ENCODE data around the gene SLC5A3. TPM values are rescaled to one million over a fixed set of nuclear protein-coding genes. Genes with fewer than 3 reads are reported as not detected.

SLC5A3 gene
- total and polyA plus RNA-seq, 12 donors = 0.58 to 7.4 (median 2.7) TPM

DNA sequence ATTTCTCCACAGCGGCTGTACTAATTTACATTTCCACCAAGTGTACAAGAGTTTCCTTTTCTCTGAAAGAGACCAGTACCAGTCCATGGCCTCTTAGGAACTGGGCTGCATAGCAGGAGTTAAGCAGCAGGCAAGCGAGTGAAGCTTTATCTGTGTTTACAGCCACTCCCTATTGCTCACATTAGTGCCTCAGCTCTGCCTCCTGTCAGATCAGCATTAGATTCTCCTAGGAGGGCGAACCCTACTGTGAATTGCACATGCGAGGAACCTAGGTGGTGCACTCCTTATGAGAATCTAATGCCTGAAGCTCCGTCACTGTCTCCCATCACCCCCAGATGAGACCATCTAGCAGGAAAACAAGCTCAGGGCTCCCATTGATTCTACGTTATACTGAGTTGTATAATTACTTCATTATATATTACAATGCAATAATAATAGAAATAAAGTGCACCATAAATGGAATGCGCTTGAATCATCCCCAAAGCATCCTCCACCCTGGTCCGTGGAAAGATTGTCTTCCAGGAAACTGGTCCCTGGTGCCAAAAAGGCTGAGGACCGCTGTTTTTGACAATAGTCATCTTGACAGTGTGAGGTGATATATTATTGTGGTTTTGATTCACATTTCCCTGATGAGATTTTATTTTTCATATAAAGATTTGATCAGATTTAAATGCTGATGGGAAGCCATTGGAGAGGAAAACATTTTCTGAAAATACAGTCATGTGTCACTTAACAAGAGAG, 45.5 kb upstream of the SLC5A3 start:
- no peak overlapping the region for H3K4me3 ChIP-seq
- WGBS, 2 donors = 63 to 66% methylated on average over 9 of the region's 9 CpGs
- no peak overlapping the region for H3K27ac ChIP-seq
- TF ChIP-seq, protein P1, sequence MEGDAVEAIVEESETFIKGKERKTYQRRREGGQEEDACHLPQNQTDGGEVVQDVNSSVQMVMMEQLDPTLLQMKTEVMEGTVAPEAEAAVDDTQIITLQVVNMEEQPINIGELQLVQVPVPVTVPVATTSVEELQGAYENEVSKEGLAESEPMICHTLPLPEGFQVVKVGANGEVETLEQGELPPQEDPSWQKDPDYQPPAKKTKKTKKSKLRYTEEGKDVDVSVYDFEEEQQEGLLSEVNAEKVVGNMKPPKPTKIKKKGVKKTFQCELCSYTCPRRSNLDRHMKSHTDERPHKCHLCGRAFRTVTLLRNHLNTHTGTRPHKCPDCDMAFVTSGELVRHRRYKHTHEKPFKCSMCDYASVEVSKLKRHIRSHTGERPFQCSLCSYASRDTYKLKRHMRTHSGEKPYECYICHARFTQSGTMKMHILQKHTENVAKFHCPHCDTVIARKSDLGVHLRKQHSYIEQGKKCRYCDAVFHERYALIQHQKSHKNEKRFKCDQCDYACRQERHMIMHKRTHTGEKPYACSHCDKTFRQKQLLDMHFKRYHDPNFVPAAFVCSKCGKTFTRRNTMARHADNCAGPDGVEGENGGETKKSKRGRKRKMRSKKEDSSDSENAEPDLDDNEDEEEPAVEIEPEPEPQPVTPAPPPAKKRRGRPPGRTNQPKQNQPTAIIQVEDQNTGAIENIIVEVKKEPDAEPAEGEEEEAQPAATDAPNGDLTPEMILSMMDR (IDR thresholded peaks at IDR 0.05) = no peak
- peaks cover 0 to 11% (median 0%) of the 10 kb centered on the region in 11 donors for H3K9me3 ChIP-seq
- H3K36me3 ChIP-seq = no peaks in the 10 kb centered on the region
- intact Hi-C loops (cut with DNase I) = loop anchor here in 1 of 10 donors (10.0 kb wide), 1 partner anchor 83 kb away; no protein-coding TSS in a partner anchor
- peaks cover 0 to 33% (median 0%) of the 10 kb centered on the region in 9 donors for H3K4me1 ChIP-seq
- DNase-seq (no peak), ATAC-seq (no peak)
- no peaks in the 10 kb centered on the region for H3K27me3 ChIP-seq

DNA sequence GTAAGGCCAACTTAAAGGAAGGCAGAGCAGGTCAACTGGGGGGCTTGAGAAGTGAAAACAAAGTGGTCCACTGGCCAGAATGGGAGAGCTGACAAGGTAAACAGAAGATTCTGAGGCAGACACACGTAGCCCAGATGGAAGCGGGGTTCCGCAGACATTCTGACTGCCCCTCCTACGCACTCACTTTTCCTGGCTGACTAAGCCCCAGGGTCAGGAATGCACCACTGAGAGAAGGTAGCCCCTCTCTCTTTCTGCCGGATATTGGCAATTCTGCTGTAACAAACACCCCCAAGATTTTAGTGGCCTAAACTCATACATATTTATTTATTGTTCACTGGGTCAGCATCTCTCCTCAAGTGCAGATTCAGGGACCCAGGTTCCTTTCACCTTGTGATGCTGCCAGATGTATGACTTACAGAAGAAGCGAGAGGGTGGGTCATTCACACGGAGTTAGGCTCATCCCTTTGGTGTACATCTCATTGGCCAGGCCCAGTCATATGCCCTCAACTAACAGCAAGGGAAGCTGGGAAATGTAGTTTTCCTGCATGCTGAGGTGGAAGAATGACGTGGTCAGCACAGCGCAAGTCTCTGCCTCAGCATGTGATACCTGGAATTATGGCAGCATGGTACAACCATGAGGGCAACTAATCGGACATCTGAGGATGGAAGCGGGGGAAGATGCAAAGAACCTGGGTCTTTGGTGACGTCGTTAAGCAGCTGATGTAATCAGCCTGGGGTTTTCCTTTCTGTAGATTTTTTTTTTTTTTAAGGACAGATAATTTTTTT, 43.4 kb upstream of the SLC5A3 start:
- Histone ChIP-seq H3K27me3 (no peaks in the 10 kb centered on the region), H3K4me1 (peaks cover 0 to 18% (median 0%) of the 10 kb centered on the region in 9 donors), H3K27ac (no peak overlapping the region), H3K36me3 (no peaks in the 10 kb centered on the region), H3K9me3 (peaks cover 0 to 11% (median 0%) of the 10 kb centered on the region in 11 donors), H3K4me3 (peak overlapping the region in 4 of 10 donors; percentile 1 to 17 (median 13))
- intact Hi-C loops (cut with DNase I) = loop anchor here in 1 of 10 donors (10.0 kb wide), 1 partner anchor 85 kb away; no protein-coding TSS in a partner anchor
- DNase-seq (peak in 1 of 2 donors; percentile 46), ATAC-seq (peak; percentile 64 to 94 (median 84))
- TF ChIP-seq, protein P1 (IDR thresholded peaks at IDR 0.05) = no peak
- WGBS, 2 donors = 39 to 49% methylated on average over 13 of the region's 13 CpGs

DNA sequence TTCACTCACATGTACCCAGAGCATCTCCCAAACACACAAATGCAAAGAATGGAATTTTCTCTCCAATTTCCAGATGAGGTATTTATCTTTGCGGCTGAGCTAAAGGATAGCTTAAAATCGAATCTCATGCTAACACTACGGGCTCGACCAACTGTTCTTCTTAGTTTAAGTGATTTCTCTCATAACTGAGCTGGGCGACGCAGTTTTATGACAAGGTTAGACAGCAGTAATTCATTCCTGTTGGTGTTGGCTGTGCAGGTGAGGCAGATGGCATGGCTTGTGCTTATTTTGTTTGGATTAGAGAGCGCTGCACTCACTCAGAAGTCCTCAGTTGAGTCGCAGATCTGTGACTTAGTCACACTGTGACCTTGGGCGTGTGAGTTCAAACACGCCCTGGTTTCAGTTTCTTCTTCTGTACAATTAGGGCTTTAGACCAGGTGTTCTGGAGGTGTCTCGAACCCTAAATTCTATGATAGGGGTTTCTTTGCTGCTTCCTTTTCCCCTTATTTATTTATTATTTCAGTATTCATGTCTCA, 41.5 kb upstream of the SLC5A3 start:
- intact Hi-C loops (cut with DNase I) = no loop called here
- Histone ChIP-seq H3K4me3 (no peak overlapping the region), H3K9me3 (peaks cover 0 to 9% (median 0%) of the 10 kb centered on the region in 11 donors), H3K36me3 (no peaks in the 10 kb centered on the region), H3K27ac (no peak overlapping the region), H3K4me1 (peaks cover 0 to 11% (median 0%) of the 10 kb centered on the region in 9 donors), H3K27me3 (peaks cover 0 to 11% (median 0%) of the 10 kb centered on the region in 7 donors)
- DNase-seq (no peak), ATAC-seq (no peak)
- WGBS, 2 donors = 88 to 91% methylated on average over 11 of the region's 11 CpGs
- TF ChIP-seq, protein P1 (IDR thresholded peaks at IDR 0.05) = no peak

DNA sequence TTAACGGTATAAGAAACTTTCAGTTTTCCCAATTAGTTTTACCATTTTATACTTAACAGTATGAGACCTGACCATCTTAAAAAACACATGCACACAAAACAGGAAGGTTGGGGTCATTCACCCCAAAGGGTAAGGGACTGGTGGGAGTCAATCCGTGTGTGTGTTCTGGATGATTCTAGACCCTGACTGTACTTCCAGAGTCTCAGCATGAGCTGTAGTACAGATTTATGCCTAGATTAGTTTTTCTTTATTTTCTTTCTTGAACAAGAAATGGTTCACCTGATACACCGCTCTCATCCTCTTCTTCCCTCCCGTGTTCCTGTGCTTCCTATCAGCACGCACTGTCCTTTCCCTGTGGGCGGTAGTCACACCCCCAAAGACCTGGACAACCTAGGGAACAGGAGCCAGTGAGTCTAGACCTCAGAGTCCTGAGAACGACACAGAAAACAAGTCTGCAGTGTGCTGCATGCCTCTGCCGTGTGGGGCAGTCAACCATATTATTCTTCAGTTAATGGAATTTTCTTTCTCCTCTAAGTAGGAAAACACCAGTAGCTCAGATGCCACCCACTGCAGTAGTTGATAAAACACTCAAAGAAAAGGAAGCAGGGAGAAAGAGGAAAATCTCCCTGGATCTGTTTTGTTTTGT, 38.9 kb upstream of the SLC5A3 start:
- 71 to 72% methylated on average over 8 of the region's 8 CpGs for WGBS, 2 donors
- H3K27me3 ChIP-seq = peaks cover 0 to 11% (median 0%) of the 10 kb centered on the region in 7 donors
- H3K27ac ChIP-seq = no peak overlapping the region
- no peaks in the 10 kb centered on the region for H3K36me3 ChIP-seq
- DNase-seq (no peak), ATAC-seq (no peak)
- intact Hi-C loops (cut with DNase I) = no loop called here
- peaks cover 0 to 11% (median 0%) of the 10 kb centered on the region in 9 donors for H3K4me1 ChIP-seq
- H3K4me3 ChIP-seq = no peak overlapping the region
- no peaks in the 10 kb centered on the region for H3K9me3 ChIP-seq
- TF ChIP-seq, protein P1 (IDR thresholded peaks at IDR 0.05) = no peak

Measured in heart right ventricle (tissue), 16 donors.